HK-2 (cell line): ENCODE results near the gene FREM2.

Experiments used
- DNase-seq: peaks from one replicate; pipeline ENCODE4 v3.0.0-alpha.2; 2018; ENCODE audit not compliant: unreplicated experiment

The FREM2 gene

DNA sequence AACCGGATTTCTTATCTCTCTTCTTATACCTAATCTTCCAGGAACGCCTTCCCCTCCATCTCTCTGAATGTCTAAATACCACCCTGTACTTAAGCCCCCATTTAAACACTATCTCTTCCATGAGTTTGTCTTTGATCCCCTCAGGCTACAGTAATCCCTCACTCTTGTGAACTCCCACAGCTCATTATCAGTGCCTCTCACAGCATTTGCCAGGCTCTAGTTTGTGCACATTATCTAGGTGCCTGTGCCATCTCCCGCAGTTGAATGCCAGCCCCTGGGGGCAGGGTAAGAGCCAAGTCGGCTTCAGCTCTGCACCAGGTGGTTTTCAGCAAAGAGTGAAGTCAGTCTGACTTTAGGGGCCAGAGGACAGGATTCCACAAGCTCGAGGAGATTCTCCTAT lies 71.4 kb downstream of the FREM2 start:
- DNase-seq: no peak

DNA sequence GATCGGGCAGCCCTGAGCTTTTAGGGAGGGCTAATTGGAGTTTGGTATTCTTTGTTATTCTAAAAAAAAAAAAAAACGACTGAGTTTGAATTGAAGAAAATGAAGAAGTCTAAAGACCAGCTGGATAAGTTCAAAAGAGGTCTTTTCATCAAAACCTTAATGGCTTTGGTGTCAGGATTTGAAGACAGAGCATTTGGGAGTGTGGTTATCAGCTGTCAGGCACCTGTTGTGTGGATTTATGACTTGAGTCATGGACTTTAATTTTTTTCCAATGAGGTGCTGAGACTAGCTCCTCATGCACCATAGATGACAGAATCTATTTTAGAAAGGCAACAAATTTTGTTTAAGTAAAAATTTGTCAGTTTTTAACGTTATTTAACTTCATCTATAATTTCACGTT lies 72.5 kb downstream of the FREM2 start:
- no peak for DNase-seq

DNA sequence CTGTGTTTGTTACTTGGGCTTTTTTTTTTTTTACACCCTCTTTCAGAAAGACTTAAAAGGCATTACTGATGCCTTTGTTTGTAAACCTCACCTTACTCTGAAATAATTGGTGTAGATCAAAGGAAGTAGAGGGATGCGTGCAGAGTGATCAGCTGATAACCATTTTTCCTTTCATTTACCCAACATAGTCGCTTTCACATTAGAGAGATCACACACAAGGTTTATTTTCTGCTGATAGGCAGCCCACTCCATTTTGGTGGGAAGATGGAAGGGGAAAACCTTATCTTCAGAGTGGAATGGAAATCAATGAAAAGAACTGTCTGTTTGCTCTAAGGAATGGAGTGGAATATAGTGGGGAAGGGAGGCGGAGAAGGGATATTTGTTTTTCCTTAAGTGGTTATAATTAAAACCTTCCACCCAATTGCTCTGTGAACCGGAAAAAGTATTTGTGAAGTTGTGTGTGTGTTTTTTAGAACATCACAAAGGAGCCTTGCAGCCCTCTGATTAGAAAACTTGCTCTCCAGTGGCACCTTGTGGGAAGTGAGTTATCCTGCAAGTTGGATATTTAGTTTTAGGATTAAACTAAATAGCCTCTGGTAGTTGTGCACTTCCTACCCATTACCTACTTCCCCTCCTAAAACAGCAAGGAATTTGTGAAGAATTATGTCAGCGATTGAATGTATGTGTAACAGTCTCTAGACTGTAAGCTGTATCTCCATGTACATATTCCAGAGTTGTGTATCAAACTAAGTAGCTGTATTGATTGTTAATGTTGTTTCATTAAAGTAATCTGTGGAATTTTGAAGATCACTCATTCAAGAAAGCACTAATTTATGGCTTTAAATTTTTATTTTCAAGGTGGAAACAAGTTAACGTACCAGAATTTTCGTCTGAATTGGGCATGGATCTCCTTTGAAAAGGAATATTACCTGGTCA lies 76.8 kb downstream of the FREM2 start:
- DNase-seq: no peak

DNA sequence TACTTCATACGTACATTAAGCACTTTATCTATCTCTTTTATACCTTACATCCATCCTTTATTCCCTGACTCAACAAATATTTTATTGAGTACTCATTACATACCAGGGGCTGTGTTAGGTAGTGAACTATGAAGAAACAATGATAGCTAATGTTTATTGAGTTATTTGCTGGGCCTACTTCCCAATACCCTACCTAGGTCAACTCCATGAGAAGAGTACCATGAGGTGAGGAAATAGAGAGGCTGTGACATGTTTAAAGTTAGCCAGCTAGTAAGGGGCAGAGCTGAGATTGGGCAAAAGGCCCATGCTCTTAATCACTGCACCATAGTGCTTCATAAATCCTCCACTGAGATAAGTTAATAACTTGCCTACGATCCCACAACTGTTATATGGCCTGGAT lies 79.9 kb downstream of the FREM2 start:
- no peak for DNase-seq

DNA sequence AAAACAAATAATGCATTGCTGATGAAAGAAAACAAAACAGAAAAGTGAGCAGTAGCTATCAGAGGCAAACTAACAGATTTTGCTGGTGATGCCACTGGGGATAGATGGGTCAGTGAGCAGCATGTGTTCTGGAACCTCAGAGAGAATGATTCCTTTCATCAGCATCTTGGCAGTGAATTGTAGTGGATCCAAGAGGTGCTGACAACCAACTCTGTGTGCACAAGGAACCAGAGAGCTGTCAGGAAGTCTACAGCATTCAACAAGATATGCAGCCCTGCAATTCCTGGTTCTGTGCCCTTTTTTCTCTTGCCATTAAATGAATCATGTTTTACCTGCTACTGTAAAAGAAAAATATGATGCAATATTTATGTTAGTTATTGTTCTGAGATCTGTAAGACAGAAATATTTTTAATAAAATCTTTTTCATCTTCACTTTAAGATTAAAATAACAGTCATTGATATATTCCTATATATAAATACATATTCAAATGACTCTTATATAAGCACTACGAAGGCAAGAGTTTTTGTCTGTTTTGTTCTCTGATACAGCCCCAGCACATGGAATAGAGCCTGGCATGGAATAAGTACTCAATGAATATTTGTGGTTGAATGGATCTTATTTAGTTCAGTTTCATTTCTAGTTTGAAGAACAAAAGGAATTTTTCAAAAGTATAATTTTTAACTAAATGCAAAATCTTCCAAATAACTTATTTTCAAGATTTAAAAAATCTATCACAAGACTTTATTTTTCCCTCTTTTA lies 80.8 kb downstream of the FREM2 start:
- DNase-seq: no peak

DNA sequence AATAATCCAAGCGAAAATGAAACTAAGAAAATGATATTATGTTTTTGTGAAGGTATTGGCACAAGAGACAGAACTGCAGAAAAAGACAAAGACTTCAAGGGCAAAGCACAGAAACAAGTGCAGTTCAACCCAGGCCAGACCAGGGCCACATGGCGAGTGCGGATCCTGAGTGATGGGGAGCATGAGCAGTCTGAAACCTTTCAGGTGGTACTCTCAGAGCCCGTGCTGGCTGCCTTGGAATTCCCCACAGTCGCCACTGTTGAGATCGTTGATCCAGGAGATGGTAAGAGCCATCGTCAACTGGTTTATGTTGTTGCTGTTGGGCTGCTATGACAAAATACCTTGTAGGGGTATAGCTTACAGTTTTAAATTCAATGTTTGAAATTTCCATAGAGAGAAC lies 82.6 kb downstream of the FREM2 start:
- DNase-seq: no peak

DNA sequence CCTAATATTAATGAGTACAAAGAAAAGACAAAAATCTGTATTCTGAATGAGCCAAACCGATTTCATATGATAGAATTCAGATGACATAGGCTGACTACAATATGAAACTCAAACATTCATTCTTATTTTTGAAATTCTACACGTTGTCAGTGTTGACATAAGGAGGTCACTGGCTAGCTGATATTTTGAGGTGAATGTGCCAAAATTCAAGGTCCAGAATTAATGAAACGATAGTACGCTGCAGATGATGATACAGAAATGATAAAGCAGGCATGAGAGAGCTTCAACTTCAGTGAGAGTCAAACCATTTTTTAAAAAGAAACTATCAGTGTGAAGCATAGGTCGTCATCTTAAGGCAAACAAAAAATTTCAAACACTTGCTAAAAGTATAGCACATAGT lies 88.2 kb downstream of the FREM2 start:
- no peak for DNase-seq

DNA sequence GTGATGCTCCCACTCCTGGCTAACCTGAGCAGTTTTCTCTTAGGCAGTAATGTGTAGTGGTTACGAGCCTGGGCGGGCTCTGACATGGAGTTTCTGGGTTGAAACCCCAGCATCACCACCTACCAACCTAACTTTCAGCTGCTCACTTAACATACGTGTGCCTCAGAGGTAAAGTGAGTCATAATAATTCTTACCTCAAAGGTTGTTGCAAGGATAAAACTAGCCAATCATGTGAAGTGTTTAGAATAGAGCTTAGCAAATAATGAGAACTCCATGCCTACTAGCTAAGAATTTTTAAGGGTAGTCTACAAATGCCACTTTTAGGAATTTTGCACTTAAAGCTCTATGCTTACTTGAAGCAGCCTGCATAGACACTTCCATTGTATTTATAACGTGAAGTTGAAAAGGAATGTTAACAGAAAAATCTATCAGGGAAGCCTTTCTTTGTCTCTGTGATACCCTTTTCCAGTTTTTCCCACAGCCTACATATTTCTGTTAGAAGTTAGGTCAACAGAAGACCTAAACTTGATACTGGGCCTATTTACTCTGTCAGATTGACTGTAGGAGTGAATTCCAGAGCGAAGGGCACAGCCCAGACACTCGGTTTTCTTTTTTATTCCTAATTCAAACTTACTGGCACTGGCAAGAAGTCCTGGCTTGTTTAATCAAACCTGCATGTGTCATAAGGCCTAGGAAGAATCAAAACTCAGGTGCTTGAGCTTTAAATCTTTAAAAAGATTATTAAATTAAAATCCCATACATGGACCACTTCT lies 90.7 kb downstream of the FREM2 start:
- no peak for DNase-seq

DNA sequence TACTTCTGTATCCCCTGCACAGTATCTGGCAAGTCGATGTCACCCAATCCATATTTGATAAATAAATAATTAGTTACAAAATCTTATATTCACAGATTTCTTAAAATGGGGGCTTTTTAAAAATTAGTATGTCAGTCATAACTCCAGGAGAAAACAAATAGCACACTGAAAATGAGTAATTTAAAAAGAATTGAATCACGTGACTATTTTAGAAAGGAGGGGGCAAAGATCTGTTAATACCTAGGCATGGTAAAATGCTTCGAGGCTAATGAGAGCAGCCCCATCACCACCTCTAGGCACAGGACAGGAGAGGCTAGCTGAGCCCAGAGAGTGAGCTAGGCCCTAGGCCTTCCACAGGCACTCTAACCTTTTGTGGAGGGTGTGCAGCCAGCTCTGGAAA lies 94.7 kb downstream of the FREM2 start:
- DNase-seq: no peak

DNA sequence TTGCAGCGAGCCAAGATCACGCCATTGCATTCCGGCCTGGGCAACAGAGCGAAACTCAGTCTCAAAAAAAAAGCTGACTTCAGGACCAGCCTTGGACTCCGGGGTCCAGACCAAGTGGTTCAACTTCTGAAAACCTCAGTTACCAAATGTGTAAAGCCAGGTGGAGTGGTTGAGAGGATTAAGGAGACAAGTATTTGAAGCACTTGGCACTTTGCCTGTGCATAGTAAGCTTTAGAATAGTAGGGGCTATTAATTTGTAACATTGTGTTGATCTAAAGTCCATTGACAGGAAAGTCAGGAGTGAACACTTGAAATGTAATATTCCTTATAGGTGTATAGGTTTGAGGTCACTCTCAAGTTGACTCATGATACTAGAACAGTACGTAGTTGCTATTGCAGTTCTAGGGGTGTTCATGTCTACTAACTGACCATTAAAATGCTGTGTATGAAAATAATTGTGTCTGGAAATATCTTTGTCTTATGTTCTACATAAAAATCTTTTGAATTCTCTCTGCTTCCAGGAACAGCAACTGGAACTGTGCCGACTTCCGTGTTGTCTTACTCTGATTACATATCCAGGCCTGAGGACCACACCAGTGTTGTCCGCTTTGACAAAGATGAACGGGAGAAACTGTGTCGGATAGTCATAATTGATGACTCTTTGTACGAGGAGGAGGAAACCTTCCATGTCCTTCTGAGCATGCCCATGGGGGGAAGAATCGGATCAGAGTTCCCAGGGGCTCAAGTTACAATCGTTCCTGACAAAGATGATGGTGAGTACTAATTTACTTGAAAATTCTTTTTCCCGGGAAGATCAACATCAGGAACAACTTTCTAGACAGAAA lies 97.4 kb downstream of the FREM2 start:
- peak; percentile 54 for DNase-seq

DNA sequence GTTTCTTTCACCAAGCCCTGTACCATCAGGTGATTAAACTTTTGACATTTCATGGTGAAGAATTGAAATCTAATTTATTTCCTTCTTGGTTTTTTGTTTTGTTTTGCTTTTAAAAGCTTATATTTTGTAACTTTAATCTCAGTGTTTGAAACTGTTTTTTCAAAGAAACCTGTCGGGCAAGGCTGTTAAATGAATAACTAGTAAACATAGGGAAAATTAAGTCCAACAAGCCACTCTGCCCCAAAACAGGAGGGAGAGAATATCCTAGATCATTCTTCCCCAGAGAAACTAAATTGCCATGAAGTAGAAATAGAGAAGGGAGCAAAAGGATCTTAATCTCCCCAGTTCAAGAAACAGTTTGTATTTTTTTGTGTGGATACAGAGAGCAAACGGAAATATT lies 98.2 kb downstream of the FREM2 start:
- no peak for DNase-seq

DNA sequence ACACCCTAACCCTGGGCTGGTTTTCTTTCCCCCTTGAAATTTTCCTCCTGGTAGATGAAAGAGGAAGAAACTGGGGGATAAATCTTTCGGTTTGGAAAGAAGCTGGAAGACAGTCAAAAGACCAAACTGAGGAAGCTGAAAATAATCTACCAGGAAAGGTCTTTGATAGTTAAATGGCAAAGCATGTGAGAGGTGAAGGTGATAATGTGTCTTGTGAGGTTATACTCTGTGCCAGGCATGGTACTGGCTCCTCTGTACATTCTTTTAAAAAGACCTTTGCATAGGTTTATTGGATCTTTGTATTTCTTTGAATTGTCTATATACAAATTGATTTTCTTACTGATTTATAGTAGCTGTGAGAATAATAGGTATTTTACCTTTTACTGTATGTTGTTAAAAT lies 98.6 kb downstream of the FREM2 start:
- DNase-seq: no peak

DNA sequence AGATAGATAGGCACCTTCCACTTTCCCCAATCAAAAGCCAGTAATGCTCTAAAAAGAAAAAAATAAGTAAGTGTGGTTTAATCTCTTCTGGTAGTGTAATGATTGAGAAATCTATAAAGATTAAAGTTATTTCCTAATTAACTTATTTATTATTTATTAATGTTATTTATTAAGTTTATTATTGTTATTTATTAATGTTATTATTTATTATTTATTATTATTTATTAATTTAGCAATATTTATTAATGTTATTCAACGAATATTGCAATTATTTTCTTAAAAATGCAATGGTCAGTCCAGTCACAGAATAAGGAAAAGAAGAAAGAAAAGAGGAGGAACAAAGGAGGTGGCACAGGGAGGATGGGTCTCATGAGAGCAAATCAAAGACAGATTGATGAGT lies 100.7 kb downstream of the FREM2 start:
- DNase-seq: no peak

DNA sequence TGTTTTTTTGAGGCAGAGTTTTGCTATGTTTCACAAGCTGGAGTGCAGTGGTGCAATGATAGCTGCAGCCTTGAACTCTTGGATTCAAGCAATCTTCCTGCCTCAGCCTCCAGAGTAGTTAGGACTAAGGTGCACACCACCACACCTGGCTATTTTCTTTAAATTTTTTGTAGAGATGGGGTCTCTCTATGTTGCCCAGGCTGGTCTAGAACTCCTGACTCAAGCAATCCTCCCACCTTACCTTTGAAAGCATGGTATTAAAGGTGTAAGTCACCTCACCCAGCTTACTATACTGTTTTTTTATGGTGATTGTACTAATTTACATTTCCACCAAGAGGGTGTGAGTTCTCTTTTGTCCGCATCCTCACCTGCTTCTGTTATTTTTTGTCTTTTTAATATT lies 110.0 kb downstream of the FREM2 start:
- DNase-seq: no peak

DNA sequence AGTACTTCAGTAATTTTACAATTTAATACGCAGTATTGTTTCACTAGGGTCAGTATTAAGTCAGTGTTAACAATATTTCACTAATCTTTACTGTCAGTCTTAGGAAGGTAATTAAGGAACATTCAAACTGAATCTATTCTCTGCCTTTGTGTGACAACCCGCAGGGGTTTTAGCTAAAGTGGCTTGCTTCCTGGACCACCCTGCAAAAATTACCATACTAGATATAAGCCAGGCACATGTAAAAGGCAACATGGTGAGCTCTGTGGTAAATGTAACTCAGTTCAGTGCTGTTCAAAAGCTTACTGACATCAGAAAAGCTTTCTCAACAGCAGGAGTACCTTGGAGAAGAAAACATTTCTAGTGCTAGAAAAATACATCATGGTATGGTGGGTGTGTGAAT lies 116.7 kb downstream of the FREM2 start:
- no peak for DNase-seq

DNA sequence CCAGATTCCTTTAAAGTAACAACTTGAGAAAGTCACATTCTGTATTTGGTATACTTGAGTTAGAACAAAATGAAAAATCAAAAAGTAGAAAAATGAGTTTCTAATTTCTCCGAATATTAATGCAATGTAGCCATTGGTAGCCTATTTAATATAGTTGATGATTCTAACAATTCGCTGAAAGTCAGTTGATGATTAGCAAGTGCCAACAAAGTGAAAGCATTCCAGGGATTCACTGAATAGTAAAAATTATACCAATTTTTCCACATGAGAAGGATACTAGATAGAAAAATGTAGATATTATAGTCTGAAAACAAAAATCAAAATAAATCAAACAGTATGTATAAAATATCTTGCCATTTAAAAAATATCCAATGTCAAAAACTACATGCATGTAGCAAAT lies 117.2 kb downstream of the FREM2 start:
- no peak for DNase-seq

DNA sequence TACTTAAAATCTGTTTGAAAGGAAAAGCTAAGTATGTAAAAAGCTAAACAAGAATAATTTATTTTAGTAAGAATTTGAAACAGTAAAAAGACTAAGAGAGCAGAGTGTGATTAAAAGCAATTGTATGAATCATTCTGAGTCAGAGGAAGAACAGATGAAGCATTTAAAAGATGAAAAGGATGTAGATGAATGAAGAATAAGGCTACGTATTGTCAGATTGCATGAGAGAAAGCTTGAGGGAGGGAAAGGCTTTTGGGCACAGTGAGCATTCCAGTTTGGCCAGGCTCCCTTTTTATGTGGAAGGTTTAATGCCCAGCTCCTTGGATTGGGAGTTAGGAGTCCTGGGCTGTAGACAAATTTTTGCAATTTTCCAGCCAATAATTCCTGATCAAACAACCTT lies 117.7 kb downstream of the FREM2 start:
- DNase-seq: no peak

DNA sequence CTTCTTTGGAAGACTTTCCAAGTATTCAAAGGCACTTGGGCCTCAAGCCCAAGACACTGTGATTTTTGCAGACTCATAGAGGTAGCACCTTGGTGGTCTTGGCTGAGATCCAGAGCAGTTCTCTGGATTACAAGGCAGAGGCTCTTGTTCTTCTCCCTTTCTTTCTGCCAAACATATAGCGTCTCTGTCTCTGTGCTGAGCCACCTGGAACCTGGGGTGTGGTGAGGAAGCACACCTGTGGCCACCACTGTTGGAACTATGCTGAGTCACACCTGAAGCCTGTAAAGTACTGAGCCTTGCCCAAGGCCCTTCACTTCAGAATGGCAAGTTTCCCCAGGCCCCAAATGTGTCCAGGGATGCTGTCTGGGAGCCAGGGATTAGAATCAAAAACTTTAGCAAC lies 127.5 kb downstream of the FREM2 start:
- no peak for DNase-seq

DNA sequence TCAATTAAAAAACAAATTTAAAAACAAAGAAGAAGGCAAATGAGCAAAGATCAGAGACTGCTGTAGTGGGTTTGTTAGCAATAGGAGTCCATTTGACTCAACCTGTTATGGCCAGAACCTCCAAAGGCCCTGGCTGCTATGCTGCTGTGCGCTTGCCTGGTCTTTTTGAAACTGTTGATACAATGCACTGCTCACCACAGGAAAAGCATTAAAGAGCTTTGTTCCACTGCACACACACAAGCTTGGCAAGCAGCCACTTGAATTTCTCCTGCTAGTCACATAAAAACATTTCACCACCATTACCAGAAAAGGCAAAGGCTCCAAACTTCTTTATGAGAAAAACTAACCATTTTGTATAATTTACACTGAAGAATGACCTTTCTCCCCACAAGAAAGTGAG lies 132.2 kb downstream of the FREM2 start:
- DNase-seq: no peak

DNA sequence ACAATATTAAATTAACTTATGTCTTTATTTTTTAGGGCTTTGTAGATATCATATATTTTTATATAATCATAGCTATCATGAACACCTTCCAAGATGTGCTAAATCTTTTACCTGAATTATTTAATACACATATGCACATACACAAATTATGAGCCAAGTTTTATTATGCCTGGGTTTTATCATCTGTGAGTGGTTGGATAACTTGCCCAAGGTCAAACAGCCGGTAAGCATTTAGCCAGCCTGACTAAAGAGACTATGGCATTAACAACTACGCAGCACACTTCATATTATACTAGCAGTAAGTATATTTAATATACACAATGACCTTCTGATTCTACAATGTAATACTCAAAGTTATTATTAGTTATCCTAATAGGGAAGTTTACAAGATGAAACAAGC lies 132.7 kb downstream of the FREM2 start:
- DNase-seq: no peak

DNA sequence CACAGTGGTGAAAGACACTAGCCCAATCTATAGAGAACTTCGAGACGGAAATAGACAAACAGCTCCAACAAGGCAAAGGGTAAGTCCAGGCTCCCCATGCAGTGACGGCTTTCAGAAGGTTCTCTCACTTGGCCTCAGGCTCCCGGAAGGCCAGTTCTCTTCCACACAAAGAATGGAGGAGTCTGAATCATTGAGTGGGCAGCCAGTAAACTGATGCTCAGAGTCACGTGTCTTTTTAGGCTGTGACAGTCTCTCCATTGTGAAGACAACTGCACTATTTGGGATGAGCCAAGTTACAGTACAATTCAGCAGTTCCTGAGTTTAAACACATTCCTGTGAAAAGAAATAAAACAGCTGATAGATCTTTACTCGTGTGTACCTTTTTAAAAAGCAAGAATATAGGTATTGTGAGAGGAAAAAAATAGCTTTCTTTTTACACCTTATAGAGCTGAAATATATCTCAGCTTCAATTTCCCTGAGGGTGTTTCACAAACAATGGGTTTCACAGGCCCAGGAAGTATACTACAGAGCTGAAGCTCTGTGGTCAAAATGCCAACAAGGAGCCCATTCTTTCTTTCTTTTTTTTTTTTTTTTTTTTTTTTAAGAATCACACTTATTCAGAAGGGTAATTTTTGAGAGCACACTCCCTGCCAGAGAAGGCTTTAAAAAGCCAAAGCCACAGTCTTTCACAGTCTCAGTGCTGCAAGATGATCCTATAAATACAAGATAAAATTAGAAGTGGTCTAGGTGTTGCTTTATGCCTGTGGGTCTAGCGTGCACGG lies 135.1 kb downstream of the FREM2 start:
- no peak for DNase-seq
